ENCODE results near the gene MESP2.
"Not testable (repeated sequence)": the region's sequence is repeated elsewhere in the genome, so short reads cannot be mapped to it uniquely, and the experiment has no call there.

Gene MESP2

GRCh38 chr15:89775815-89776214 is 317 bp upstream of the MESP2 start:
- TF ChIP-seq CTCF (conservative IDR thresholded peaks at IDR 0.05), result no peak
- peak overlapping the region; percentile 74 for H3K27ac ChIP-seq

GRCh38 chr15:89777073-89777751 is 1.1 kb downstream of the MESP2 start:
- TF ChIP-seq CTCF (conservative IDR thresholded peaks at IDR 0.05), result no peak
- H3K27ac ChIP-seq, result peak overlapping the region; percentile 74; the same call in 1 of the 2 replicates

GRCh38 chr15:89777782-89778380 is 1.7 kb downstream of the MESP2 start:
- no peak for TF ChIP-seq CTCF (conservative IDR thresholded peaks at IDR 0.05)
- H3K27ac ChIP-seq, result no peak overlapping the region

GRCh38 chr15:89778861-89779260 is 2.7 kb downstream of the MESP2 start:
- no peak overlapping the region for H3K27ac ChIP-seq
- no peak for TF ChIP-seq CTCF (conservative IDR thresholded peaks at IDR 0.05)

GRCh38 chr15:89780601-89781000 is 4.5 kb downstream of the MESP2 start:
- TF ChIP-seq CTCF (conservative IDR thresholded peaks at IDR 0.05), result no peak
- H3K27ac ChIP-seq, result no peak overlapping the region

- no peak for TF ChIP-seq CTCF (conservative IDR thresholded peaks at IDR 0.05)
- no peak overlapping the region for H3K27ac ChIP-seq
Measured at GRCh38 chr15:89781055-89781454, 4.9 kb downstream of the MESP2 start.

GRCh38 chr15:89781891-89782618 is 5.9 kb downstream of the MESP2 start:
- no peak overlapping the region for H3K27ac ChIP-seq

GRCh38 chr15:89782619-89782950 is 6.5 kb downstream of the MESP2 start:
- not testable (repeated sequence) for H3K27ac ChIP-seq

More at GRCh38 chr15:89781891-89782618, 5.9 kb downstream of the MESP2 start:
- no peak for TF ChIP-seq CTCF (conservative IDR thresholded peaks at IDR 0.05)
